GM21737 (cell line): ENCODE measurements around the gene ACOT7.
A peak's percentile ranks its signal among the peaks of the same experiment; 100 is the strongest.
"Not testable (repeated sequence)": the region's sequence is repeated elsewhere in the genome, so short reads cannot be mapped to it uniquely, and the experiment has no call there.

ENCODE experiments used
- ATAC-seq: cut with Tn5 transposase; IDR thresholded peaks from one replicate; pipeline ENCODE4 v1.9.1; 2021; ENCODE audit warnings: mild to moderate bottlenecking, moderate library complexity; ENCODE audit not compliant: unreplicated experiment

ACOT7 gene, protein sequence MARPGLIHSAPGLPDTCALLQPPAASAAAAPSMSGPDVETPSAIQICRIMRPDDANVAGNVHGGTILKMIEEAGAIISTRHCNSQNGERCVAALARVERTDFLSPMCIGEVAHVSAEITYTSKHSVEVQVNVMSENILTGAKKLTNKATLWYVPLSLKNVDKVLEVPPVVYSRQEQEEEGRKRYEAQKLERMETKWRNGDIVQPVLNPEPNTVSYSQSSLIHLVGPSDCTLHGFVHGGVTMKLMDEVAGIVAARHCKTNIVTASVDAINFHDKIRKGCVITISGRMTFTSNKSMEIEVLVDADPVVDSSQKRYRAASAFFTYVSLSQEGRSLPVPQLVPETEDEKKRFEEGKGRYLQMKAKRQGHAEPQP

DNA sequence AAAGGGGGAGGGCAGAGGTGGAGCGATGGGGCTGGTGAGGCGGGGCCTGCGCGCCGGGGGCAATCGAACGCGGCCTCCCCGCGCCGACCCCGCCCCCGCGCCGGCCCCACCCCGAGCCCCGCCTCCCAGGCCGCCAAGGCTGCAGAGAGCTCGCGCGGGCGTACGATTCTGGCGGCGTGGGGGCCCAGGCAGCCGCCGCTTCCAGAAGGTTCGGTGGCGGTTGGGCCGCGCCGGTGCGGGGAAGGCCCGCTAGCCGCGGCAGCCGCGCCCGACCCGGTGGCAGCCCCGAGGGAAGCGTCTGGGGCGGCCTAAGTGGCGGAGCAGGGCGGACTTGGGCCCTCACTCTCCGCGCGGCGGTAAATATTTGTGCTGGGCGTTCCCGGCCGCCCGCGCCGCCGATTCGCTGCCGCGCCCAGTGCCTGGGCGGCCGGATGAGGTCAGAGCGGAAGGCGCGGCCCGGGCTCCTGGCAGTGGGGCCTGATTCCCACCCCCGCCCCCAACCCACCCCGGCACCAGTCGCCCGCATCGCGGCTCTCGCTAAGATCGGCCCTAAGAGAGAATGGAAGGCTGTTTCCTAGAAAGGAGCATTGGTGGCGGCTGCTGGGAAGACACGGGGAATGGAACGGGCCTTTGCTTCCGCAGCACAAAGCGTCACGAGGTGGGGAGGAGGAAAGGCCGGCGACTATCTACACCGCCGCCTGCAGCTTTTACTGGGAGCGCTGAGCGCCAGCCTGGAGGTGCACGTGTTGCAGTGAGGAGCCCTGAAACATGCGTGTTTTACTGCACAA lies at the start of gene ACOT7:
Gene ACOT7, minus strand, starts transcription at position 368 of the 788 bp plus-strand sequence. CDS start 368 bp downstream, outside the sequence.
- ATAC-seq = peak; percentile 76

DNA sequence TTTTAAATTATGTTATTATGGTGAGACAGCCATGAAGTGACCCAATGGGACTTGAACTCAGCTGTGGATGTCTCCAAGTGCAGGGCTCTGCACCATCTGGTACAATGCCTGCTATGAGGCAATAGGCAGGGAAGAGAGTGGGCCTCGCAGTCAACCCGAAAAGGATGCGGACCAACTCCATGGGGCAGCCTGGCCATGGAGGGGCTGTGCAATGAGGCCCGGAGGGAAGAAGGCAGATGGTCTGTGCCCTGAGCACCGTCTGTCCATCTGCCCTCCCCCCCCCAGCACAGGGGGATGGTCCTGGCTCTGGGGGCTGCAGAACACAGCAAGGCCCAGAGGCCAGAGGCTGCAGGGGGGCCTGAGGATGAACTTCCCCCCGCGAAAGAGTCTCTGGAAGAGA lies 48.0 kb upstream of the ACOT7 start:
- ATAC-seq = no peak

DNA sequence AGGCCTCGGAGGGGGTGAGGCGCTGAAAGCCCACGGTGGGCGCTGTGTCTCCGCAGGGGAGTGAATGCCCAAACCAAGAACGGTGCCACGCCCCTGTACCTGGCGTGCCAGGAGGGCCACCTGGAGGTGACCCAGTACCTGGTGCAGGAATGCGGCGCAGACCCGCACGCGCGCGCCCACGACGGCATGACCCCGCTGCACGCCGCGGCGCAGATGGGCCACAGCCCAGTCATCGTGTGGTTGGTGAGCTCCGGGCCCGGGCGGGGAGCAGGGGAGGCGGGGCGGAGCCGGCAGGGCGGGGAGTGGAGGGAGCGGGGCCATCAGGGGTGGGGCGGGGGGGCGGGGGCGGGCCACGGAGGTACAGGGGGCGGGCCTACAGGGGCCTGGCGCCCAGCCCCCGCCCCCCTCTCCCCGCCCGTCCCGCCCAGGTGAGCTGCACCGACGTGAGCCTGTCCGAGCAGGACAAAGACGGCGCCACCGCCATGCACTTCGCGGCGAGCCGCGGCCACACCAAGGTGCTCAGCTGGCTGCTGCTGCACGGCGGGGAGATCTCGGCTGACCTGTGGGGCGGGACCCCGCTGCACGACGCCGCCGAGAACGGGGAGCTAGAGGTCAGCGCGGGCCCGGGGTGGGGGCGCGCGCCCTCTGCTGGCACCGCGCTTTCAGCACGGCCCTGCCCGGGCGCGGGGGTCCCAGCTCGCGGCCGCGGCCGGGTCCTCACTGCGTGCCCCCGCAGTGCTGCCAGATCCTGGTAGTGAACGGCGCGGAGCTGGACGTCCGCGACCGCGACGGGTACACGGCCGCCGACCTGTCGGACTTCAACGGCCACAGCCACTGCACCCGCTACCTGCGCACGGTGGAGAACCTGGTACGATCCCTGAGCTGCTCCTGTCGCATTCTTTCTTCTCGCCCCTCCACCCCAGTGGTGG lies 46.9 kb upstream of the ACOT7 start:
- no peak for ATAC-seq

DNA sequence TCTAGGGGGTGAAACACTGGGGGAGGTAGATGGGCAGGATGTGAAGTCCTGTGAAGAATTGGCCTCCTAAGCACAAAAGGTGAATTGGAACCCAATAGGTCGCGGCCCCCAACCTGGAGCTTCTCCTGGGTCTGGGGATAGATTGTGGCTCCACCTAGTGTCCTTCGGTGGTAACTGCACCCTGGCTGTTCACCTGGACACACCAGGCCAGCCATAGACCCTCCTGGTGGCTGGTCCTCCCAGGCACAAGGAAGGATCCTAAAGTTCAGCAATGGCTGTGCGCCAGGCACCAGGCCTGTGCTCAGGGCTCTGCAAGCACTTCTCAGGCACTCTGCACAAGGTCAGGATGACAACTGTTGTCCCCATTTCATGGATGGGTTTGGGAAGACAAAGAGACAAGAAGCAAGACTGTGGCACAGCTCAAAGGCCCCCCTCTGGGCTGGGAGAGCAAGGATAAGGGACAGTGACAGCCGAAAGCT lies 44.5 kb upstream of the ACOT7 start:
- ATAC-seq = no peak

DNA sequence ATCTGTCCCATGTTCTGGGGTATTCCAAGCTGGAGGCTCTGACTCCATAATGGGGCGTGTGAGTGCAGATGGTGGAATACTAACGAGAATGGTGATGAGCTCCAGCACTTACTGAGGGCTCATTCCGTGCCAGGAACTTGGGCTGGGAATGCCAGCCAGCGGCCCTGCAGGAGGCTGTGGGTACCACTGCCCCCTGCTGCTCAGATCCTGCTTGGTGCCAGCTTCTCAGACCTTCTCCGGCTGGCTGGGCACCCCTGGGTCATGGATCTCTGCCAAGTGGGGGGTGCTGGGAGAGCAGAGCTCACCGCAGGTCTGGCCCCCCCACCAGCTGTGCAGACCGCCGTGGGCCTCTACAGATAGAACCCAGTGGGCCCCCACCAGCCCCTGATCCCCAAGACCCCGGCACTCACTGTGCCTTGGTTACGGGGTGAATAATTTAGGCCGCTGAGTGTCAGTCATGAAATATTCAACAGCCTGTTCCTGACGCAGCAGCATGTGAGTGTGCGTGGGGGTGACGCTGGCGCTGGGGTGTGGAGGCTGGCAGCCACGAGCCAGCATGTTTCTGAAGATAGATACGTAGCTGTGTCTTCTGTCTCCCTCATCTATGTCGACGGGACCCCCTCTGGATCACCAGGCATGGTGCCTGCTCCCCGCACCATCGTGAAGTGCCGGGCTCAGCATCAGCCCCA lies 43.6 kb upstream of the ACOT7 start:
- not testable (repeated sequence) for ATAC-seq

DNA sequence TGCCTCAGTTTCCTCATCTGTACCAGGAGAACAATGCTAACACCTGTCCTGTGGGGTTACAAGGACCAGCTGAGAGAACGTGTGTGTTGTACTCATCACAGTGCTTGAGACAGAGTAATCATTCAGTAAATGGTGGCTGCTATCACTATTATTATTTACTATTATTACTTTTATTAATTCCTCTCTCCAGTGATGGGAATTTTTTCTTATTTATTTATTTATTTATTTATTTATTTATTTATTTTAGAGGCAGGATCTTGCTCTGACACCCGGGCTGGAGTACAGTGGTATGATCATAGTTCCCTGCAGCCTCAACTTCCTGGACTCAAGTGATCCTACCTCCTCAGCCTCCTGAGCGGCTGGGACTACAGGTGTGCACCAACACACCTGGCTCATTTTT lies 42.7 kb upstream of the ACOT7 start:
- not testable (repeated sequence) for ATAC-seq

DNA sequence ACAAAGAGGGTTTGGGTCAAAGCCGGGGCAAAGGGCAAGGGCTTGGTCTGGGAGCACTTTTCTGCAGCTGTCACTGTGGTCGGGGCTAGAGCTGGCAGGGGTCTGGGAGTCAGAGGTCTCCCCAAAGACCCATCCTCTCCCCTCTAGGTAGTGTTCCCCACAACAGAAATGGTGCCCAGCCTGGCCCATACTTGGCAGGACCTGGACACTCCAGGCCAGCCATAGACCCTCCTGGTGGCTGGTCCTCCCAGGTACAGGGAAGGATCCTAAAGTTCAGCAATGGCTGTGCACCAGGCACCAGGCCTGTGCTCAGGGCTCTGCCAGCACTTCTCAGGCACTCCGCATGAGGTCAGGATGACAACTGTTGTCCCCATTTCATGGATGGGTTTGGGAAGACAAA lies 42.0 kb upstream of the ACOT7 start:
- no peak for ATAC-seq

DNA sequence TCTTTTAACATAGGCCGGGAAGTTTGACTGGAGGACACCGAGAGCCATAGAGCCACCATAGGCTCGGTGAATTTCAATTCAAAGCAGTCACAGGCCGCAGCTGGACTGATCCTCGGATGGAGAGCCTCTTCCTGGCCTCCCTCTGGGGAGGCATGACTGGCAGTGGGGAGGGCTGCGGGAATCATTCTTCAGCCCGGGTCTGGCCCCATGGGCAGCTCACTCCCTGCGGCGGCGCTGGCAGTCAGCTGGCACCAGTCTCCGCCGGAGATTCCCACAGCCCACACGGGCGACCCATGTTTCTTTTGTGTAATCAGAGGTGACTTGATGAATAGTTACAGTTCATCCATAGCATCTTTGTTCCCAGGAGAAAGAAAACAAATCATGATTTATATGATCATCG lies 41.6 kb upstream of the ACOT7 start:
- ATAC-seq = no peak

DNA sequence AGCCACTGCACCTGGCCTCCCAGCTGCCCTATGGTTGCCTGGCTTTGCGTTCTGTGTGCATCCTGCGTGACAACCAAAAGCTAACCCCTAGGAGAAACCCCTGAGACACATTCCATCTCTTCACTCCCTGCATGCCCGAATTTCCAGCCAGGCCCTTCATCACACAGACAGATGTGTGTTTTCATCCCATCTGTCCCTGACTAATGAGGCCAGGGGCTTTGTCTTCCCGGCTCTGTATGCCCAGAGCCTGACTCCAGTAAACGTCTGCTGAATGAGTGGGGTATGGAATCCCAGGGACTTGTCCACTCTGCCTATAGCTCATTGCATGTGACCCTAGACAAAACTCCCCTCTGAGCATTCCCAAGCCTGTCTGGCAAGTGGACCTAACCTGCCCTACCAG lies 40.6 kb upstream of the ACOT7 start:
- ATAC-seq = no peak

DNA sequence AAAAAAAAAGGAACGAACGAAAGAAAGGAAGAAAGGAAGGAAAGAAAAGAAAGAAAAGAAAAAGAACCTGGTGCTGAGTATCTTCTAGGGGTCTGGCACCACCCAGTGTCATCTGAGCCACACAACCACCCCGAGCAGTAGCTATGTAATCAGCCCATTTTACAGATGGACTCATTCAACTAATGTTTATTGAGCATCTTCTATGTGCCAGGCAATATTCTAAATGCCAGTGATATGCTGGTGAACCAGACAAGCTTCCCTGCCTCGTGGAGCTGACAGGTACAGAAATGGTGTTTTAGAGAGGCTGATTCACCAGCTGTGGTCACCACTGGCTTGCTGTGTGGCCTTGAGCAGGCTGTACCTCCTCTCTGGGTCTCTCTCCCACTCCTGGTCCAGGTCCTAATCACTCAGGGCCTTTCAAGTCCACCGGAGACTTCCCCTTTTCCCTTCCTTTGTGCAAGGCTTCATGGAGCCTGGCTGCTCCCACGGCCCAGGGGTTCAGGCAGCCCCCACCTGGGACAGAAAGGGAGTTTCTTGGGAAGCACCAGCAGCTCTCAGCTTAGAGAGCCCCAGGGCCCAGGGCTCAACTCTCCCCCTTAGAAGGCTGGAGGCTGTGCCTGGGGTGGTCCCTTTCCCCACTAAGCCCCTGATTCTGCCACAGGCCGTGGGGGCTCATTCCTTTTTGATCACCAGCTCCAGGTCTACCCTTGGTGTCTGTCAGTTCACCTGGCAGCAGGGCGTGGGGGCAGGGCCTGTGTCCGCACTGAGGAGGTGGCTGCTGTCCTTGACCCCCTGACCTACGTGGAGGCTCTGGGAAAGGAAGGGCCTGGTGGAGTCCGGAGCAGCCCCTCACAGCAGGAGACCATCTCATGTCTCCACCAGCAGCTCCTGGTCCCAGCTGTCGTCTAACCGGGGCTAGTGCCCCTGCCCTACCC lies 38.3 kb upstream of the ACOT7 start:
- ATAC-seq = not testable (repeated sequence)

DNA sequence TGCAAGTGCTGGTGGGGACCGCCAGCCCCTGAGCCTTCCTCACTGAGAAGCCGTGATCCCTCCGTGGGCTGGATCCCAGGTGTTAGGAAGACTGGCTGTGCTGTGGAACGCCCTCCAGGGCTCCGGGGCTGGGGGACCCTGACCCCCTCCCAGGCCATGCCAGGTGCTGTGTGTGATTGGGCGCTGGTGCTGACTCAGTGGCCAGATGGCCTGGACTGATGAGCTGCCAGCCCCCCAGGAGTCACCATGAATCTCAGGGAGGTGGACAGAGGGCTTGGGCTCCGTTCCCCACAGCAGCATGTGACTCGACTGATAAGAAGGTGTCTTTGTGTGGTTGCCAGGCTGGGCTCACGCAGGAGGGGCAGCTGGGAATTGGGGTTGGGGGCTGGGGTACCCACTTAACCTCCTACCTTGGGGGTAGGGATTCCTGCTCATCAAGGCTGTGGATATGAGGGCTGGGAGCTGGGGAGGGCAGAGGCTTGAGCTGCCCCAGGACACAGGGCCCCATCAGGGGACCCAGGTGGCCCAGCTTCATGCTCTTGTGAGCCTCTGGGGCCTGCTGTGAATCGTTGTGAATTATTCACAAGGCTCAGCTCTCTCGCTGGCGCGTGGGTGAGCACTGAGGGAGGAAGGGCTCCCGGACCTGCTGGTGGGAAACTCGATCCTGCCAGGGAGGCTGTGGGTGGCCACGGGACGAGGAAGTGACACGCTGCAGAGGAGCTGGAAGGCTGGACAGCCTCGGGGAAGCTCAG lies 36.3 kb upstream of the ACOT7 start:
- ATAC-seq = not testable (repeated sequence)

DNA sequence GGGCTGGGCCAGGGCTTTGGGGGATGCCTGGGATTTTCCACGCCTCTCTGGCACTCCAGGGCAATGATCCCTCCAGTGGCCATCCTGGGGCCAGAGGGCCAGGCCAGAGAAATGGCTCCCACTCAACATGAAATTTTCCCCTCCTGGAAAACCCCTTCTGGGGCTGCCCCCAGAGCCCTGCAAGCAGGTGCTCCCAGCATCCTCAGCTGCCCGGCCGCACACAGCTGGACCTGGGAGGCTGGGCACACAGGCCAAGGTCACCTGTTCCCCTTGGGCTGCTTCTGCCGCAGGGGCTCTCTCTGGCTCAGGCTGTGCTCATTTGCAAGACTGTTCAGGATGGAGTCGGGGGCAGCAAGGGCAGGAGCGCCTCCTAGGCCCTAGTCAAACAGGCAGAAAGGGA lies 34.9 kb upstream of the ACOT7 start:
- ATAC-seq = not testable (repeated sequence)

DNA sequence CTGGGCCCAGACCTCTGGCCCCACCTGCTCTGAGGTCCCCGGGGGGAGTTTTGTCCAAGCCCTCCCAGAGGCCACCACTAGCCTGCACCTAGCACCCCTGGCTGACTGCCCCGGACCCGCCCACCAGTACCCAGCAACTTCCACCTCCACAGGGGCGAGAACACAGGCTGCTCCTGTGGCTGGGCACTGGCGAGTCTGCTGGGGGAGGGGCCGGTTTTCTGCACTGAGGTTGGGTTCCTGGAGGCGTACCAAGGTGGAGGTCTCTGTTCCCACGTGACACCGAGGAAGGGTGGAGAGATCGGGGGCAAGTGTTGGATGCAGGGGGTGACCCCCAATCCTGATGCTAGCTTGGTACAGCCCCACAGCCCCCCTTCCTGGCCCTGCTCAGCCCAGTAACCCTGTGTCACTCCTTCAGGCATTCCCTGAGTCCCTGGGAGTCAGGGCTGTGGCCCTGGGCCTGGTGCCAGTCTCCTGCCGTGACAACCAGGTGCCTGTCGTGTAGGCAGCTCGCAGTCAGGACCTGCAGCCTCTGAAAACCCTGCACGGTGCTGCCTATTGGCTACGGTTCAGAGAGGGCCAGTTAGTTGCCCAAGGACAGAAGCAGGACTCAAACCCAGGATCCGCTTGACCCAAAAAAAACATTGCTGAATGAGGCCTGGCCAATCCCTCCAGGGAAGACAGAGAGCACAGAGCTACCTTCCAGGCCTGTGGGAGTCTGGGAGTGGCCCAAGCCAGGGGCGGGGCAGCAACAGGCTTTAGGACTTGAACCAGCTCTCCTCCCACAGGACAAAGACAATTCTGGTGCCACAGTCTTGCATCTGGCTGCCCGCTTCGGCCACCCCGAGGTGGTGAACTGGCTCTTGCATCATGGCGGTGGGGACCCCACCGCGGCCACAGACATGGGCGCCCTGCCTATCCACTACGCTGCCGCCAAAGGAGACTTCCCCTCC lies 34.1 kb upstream of the ACOT7 start:
- no peak for ATAC-seq

DNA sequence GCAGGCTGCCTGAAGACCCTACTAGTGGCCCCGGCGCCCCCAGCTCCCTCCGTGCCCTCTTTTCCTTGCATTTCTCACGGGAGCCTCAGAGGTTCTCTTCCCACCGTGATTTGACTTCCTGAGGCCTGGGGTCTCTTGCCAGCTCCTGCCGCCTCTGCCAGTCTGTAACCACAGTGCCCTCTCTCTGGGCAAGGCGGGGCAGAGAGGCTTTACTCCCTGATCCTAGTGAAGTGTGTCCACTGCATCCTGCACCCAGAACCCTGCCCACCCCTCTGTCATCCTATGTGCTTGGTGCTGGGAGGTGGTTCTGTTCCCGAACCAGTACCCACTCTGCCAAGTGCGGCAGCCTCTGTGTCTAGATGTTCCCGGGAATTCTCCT lies 33.4 kb upstream of the ACOT7 start:
- no peak for ATAC-seq

DNA sequence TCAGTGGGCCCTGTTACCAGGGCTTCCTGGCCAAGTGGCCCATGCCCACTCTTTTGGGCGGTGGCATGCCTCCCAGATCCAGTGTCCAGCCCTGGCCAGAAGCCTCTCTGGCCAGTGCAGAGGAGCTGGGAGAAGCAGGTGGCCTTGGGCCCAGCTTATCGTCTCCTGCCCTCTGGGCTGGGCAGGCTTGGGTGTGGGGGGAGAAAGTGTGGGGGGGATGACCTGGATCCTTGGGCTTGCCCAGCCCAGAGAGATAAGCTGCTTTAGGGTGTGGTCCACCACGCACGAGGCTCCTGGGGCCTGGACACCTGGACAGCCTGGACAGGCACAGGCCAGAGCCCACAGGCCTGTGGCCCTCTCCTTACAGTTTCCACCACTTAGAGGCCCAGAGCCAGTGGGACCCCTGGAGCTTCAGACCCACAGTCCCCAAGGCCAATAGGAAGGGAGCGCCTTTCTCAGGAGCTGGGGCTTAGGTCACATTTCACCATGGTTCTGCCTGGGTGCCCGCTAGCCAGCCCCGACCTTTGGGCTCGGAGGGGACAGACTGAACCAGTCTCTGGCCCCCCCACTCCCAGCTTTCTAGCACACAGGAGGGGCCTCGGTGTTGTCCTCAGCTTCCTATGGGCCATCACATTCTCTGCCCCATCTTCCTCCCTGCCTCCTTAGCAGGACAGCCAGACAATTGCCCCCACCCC lies 32.9 kb upstream of the ACOT7 start:
- ATAC-seq = no peak

DNA sequence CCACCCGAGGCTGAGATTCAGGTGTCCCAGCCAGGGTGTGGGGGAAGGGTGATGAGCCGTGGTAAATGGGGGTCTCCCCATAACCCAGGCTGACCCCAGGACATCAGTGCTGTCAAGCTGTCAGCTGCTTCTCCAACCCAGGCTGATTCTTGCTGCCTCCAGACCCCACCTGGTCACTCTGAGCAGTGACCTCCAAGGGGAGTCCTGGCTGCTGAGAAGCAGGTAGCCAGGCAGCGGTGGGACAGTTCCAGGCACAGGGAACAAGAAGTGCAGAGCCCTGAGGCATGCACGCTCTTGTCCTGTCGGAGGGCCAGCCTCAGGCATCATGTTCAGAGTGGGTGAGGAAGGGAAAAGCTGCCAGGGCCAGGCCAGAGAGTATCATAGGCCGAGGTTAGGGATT lies 32.1 kb upstream of the ACOT7 start:
- ATAC-seq = no peak
